GM19043 (cell line): Measurements from ENCODE around the gene DHX30.
"Not testable (repeated sequence)": the region's sequence is repeated elsewhere in the genome, so short reads cannot be mapped to it uniquely, and the experiment has no call there.

Source experiments
- ATAC-seq: cut with Tn5 transposase; IDR thresholded peaks from one replicate; pipeline ENCODE4 v1.9.1; 2021; ENCODE audit warnings: low read depth; ENCODE audit not compliant: unreplicated experiment

Gene DHX30

DNA sequence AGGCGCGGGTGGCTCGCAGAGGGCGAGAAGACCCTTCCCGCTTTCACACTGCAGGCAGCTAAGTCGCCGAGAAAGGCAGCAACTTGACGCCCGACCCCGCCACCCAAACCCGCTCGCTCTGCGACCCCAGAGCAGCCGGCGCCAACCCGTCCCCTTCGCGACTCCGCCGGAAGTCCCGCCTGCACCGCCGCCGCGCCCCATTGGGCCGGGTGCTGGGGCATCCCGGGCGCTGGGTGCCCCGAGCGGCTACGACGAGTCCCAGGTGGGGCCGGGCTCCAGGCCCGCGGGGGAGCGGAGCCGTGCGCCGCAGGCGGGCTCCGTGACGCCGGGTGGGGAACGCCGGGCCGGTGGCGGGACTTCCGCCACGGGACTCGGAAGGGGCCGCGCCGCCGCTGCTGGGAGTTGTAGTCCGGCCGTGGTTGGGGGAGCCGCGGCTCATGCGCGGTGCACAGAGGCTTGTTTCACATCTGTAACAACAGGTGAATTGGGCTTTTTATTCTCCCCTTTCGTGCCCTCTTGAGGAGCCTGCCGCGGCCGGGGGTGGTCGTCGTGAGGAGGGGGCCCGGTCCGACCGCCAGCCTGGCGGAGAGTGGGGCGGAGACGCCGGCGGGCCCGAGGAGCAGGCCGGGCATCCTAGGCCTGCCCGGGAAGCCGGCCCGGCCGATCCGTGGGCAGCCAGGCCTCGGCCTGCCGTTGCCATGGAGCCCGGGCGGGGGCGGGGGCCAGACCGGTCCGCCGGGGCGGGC lies at the start of gene DHX30:
Gene DHX30 (plus strand): TSS at position 405 of the 746 bp plus-strand sequence. CDS start 7,546 bp downstream, outside the sequence.
- peak; percentile 88 for ATAC-seq

- no peak for ATAC-seq
Observed at GRCh38 chr3:47758261-47759025, 44.5 kb upstream of the DHX30 start.

GRCh38 chr3:47760207-47760606 lies 42.7 kb upstream of the DHX30 start:
- ATAC-seq, result not testable (repeated sequence)

GRCh38 chr3:47761046-47761445 lies 41.9 kb upstream of the DHX30 start:
- no peak for ATAC-seq

- ATAC-seq, result no peak
Observed at GRCh38 chr3:47762233-47762632, 40.7 kb upstream of the DHX30 start.

GRCh38 chr3:47766186-47766585 lies 36.8 kb upstream of the DHX30 start:
- no peak for ATAC-seq

DNA sequence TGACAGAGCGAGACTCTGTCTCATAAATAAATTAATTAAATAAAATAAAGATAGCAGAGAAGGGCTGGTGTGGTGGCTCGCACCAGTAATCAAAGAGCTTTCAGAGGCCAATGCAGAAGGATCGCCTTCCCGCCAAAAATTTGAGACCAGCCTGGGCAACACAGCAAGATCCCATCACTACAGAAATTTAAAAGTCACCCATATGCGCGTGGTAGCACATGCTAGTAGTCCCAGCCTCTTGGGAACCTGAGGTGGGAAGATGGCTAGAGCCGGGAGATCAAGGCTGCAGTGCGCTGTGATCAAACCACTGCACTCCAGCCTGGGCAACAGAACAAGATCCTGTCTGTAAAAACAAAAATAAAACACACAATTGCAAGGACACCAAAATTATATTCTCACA lies 30.9 kb upstream of the DHX30 start:
- ATAC-seq, result no peak

DNA sequence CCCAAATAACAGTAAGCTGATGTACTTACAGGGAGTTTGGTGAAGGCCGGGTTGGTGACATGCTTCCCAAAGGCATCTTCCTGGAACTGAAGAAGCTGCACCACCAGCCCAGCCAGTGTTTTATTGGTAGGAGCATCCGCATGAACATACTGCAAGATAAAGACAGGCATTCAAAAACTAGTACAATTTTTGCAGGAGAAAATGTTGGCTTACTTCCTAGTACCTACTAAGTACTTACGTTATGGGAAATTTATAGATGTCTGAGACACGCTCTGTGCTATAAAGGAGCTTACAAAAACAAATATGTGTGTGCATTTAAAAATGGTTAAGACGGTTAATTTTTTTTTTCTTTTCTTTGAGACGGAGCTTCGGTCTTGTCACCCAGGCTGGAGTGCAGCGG lies 30.1 kb upstream of the DHX30 start:
- ATAC-seq, result no peak

- ATAC-seq, result no peak
Observed at GRCh38 chr3:47778746-47779145, 24.2 kb upstream of the DHX30 start.

- ATAC-seq, result no peak
Observed at GRCh38 chr3:47780741-47781684, 21.9 kb upstream of the DHX30 start.

GRCh38 chr3:47781685-47782445 lies 21.1 kb upstream of the DHX30 start, which contains the start of gene SMARCC1:
Gene SMARCC1 (minus strand): TSS chr3:47781893. CDS start chr3:47781797, 96 bp downstream.
- ATAC-seq, result peak; percentile 78

DNA sequence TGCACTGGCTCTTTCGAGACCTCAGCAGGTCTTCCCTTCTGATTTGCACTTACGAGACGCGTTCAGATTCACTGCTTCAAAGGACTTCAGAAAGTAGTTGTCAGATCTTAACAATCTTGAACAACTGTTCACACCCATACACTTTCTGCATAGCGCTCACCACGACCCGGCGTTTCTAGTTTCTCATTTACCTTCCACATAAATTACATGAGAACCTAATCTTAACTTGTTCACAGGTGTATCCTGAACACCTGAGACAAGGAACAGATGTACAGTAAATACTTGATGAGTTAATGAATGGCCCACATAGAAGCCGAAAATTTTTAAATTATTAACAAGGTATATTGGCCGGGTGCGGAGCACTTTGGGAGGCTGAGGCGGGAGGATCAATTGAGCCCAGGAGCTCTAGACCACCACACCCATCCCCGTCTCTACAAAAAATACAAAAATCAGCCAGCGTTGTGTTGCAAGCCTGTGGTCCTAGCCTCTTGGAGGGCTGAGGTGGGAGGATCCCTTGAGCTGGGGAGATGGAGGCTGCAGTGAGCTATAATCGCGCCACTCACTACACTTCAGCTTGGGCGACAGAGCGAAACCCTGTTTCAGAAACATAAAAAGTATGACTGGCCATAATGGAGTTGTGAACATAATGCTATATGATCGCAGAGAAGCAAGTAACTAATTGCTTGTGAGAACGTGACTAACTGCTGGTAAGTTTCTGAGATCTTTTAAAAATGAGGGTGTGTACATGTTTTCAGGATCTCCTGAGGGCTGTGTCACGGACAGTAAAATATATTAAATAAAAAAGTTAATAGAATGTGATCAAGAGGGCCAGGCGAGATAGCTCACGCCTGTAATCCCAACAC lies 20.3 kb upstream of the DHX30 start:
- ATAC-seq, result no peak

GRCh38 chr3:47783673-47784072 lies 19.3 kb upstream of the DHX30 start:
- no peak for ATAC-seq

- ATAC-seq, result no peak
Observed at GRCh38 chr3:47791193-47791855, 11.6 kb upstream of the DHX30 start.

DNA sequence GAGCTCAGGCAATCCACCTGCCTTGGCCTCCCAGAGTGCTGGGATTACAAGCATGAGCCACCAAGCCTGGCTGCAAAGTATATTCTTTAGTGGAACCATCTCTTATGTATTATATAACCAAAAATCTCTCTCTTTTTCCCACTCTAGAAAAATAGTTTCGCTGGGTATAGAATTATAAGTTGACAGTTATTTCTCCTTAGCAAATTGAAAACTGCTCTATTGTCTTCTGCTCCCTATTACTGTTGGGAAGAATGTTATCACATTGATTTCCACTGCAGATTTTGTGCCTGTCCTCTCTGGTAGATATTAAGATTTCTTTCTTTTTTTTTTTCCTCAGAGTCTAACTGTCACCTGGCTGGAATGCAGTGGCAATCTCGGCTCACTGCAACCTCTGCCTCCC lies 10.2 kb upstream of the DHX30 start:
- ATAC-seq, result no peak

DNA sequence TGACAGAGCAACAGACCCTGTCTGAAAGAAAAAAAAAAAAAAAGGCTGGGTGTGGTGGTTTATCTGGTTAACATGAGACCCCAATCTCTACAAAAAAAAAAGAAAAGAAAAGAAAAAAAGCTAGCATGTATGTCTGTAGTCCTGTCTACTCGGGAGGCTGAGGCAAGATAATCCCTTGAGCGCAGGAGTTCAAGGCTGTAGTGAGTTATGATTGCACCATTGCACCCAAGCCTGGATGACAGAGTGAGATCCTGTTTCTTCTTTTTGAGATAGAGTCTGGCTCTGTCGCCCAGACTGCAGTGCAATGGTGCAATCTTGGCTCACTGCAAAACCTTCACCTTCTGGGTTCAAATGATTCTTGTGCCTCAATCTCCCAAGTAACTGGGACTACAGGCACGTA lies 8.4 kb upstream of the DHX30 start:
- no peak for ATAC-seq

DNA sequence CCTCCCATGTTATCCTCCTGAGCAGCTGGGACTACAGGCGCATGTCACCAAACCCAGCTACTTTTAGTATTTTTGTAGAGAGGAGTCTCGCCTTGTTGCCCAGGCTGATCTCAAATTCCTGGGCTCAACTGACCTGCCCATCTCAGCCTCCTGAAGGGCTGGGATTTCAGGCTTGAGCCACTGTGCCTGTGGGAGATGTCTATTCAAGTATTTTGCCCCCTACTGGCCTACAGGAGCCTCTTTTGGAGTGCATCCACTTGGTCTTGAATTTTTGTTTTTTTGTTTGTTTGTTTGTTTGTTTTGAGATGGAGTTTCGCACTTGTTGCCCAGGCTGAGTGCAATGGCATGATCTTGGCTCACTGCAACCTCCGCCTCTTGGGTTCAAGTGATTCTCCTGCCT lies 3.2 kb upstream of the DHX30 start:
- no peak for ATAC-seq

DNA sequence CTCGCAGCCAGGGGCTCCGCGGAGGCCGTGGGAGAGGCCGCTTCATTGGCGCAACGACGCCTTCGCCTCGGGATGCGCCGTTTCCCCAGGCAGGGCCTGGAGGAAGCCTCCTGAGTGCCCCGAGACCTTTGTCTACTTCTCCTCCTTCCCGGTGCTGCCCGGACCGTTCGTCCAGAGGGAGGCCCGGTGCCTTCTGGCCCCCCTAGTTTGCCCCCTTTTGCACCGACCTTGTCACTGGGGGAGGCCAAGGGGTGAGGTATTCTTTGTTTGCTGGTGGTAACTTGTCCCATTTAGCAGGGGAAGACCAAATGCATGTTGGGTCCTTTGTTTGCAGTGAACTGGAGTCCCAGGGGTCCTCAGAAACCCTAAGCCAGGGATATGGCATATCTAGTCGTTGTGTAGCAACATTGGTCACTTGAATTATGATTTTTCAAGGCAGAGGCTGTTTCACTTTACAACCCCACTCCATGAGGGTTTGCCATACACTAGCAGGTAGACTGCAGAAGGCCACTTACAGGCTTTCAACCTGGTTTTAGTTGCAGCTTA lies 615 bp downstream of the DHX30 start:
- peak; percentile 41 for ATAC-seq
